ENCODE data around the gene ING3.

The ING3 gene, protein sequence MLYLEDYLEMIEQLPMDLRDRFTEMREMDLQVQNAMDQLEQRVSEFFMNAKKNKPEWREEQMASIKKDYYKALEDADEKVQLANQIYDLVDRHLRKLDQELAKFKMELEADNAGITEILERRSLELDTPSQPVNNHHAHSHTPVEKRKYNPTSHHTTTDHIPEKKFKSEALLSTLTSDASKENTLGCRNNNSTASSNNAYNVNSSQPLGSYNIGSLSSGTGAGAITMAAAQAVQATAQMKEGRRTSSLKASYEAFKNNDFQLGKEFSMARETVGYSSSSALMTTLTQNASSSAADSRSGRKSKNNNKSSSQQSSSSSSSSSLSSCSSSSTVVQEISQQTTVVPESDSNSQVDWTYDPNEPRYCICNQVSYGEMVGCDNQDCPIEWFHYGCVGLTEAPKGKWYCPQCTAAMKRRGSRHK

DNA sequence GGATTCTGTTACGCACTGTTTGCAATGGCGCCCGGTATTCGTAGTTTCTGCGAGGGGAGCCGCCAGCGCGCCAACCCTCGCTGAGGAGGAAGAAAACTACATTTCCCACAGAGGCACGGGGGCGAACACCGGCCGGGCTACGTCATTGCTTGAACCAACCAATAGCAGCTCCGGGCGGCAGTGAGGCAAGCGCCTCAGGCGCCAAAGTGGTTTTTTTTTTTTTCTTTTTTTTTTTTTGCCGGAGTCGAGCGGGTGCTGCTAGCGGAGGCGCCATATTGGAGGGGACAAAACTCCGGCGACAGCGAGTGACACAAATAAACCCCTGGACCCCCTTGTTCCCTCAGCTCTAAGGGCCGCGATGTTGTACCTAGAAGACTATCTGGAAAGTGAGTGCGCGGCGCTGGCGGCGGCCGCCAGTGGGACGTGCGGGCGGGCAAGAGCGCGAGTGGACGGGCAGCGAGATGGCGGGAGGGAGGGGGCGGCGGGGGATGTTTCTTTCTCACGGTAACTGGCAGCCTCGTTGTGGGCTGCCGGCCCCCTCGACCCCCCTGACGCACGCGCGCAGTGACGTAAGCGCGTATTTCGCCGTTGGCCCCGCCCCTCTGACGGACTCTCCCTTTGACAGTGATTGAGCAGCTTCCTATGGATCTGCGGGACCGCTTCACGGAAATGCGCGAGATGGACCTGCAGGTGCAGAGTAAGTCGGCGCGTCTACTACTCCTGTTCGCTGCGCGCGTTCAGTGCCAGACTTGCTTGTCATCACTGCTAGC lies at the start of gene ING3:
ING3 (plus strand) TSS at position 239 of the 770 bp plus-strand sequence; CDS start at position 359, 120 bp downstream.
- in situ Hi-C loops (cut with MboI; ENCODE audit: low sequenced_read_pairs) = no loop called here

- in situ Hi-C loops (cut with MboI; ENCODE audit: low sequenced_read_pairs) = no loop called here
Measured at GRCh38 chr7:120915314-120916105, 35.1 kb upstream of the ING3 start.

DNA sequence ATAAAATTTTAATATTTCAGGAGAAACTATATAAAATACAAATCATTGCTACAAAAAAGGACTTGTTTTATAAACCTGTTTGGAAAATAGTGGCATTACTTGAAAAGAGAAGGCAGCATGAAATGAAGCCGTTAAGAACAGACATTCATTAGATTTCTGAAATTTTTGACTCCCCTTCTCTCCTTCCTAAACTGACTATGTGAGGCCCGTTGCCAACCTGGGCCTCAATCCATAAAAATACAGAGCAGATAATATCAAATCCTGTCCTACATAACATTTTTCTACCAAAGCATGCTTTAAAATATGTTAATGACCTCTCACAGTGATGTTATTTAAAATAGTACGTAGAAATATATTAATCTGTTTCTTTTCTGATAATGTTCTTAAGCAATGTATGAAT lies 34.5 kb upstream of the ING3 start:
- in situ Hi-C loops (cut with MboI; ENCODE audit: low sequenced_read_pairs) = no loop called here

GRCh38 chr7:120916538-120916937 lies 34.0 kb upstream of the ING3 start:
- in situ Hi-C loops (cut with MboI; ENCODE audit: low sequenced_read_pairs) = no loop called here

DNA sequence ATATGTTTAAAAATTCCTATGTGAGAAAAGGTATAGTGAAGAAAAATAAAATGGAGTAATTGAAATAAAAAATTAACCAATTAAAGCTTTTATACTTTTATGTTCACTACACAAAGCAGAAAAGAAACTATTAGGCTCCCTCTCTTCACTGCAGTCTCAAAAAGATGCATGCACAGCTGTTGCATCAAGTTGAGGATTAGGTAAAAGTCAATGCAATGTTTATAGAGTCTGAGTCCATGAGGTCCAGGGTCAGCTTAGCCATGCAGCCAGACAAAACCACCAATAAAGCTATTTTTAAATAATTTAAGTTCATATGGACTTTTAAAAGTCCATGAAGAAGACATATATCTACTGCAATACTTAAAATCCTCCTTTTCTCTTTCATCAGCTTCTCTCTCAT lies 31.1 kb upstream of the ING3 start:
- in situ Hi-C loops (cut with MboI; ENCODE audit: low sequenced_read_pairs) = no loop called here

DNA sequence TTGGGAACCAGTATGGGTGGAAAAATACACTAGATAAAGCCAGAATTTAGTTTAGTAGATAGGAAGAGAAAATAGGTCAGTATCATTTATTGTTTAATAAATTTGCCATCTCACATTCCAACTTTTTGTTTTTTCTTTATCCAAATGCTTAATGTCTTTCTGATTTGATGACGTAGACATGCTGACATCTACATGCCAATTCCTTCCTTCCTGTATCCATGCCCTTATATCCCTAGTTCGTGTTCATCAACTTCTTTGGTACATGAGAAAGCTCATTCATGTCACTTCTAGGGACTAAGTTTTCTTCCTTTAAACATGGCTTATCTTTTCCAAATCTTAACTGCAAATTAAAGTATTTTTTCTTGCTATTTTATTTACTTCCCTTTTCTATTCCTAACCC lies 30.5 kb upstream of the ING3 start:
- in situ Hi-C loops (cut with MboI; ENCODE audit: low sequenced_read_pairs) = no loop called here

DNA sequence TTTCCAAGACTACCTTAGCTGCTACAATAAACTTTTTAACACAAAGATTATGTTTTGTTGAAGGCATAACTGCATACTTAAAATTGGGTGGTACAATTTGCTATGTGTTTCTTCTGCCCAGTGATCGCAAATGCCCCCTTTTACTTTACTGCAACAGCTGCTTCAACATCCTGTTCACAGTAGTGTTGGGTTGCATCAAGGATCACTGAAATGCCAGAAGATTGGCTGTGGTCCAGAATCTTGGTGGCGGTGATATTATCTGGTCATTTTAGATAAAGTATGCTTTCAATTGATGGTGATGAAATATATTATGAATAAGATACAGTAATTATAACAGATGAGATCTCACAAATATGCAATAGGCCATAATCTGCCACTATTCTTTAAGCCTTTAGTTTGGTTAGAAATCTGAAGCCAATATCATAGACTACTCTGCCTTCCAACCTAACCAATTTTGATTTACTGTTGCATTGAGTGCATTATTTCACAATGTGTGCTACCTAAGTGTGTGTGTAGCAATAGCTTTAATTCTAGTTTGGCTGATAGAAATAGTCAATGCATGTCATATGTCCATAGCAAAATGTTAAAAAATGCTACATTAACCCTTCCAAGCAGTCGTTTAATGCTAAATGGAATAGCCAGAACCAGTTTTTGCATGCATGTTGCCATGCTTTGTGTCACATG lies 29.8 kb upstream of the ING3 start:
- in situ Hi-C loops (cut with MboI; ENCODE audit: low sequenced_read_pairs) = no loop called here

GRCh38 chr7:120924837-120925236 lies 25.7 kb upstream of the ING3 start:
- in situ Hi-C loops (cut with MboI; ENCODE audit: low sequenced_read_pairs) = no loop called here

DNA sequence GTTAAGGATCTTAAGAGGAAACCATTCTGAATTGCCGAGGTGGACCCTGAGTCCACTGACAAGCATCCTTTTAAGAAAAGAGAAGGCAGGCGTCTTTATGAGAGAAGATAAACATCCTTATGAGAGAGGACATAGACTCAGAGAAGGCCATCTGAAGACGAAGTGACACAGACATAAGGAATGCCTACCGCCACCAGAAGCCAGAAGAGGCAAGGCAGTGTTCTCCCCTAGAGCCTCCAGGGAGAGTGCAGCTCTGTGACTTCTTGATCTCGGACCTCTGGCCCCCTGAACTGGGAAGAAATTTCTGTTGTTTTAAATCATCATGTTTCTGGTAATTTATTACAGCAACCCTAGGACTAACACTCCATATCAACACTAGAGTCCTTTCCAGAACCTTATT lies 25.2 kb upstream of the ING3 start:
- in situ Hi-C loops (cut with MboI; ENCODE audit: low sequenced_read_pairs) = no loop called here

GRCh38 chr7:120926943-120927346 lies 23.6 kb upstream of the ING3 start:
- in situ Hi-C loops (cut with MboI; ENCODE audit: low sequenced_read_pairs) = no loop called here

DNA sequence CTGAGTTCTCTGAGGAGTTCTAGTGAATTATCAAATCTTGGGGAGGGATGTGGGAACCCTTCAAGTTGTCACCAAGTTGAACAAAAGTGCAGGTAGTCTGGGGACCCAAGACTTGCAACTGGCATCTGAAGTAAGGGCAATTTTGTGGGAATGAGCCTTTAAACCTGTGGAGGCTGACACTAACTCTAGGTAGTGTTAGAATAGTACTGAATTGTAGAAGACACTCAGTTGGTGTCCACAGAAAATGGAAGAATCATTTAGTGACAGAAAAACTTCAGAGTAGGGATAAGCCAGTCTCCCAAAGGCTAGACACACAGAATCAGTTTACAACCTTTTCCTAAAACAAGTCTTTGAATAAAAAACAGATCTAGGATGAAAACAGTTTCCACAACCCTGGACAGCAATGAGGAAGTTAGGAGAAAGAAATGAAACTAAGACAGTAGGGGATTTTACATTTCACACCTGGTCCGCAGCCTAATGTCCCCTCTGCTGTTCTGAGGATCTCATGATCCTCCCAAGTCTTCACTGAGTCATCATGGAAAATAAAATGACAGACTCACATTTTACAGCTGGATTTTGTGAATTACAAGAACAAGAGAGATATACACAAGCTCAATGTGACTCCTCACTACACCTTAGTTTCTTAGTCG lies 23.0 kb upstream of the ING3 start:
- in situ Hi-C loops (cut with MboI; ENCODE audit: low sequenced_read_pairs) = no loop called here

GRCh38 chr7:120931243-120931642 lies 19.3 kb upstream of the ING3 start:
- in situ Hi-C loops (cut with MboI; ENCODE audit: low sequenced_read_pairs) = no loop called here

- in situ Hi-C loops (cut with MboI; ENCODE audit: low sequenced_read_pairs) = no loop called here
Measured at GRCh38 chr7:120933475-120933874, 17.1 kb upstream of the ING3 start.

DNA sequence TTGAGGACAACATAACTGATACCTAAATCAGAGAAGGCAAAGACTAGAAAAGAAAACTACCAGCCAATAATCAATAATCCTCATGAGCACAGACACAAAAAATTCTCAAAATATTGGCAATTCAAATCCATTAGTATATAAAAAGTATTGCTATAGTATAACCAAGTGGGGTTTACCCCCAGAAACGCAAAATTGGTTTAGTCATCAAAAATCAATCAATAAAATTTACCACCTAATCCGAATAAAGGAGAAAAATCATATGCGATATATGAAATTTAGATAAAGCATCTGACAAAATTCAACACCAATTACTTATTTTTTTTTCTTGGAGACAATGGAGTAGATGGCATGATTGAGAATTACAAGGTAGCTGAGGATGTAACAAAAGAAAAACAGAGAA lies 11.2 kb upstream of the ING3 start:
- in situ Hi-C loops (cut with MboI; ENCODE audit: low sequenced_read_pairs) = no loop called here

- in situ Hi-C loops (cut with MboI; ENCODE audit: low sequenced_read_pairs) = no loop called here
Measured at GRCh38 chr7:120941064-120941463, 9.5 kb upstream of the ING3 start.

DNA sequence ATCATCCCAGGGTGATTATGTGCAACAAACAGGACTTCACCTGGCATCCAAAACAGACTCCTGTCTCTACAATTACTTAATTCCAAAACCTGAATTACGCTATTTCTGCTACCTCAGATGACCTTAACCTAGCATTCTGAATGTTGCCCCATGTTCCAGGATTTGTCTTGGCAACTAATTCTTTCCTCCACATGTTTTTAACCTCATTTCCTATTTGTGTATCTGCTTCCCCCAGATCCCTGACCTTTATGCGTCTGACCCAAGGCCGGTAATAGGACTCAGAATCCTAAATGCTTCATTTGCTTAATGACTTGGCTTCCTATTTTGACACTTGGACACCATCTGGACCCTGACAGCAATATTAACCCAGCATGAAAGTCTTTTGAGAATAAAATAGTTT lies 8.7 kb upstream of the ING3 start:
- in situ Hi-C loops (cut with MboI; ENCODE audit: low sequenced_read_pairs) = no loop called here

GRCh38 chr7:120942861-120943260 lies 7.7 kb upstream of the ING3 start:
- in situ Hi-C loops (cut with MboI; ENCODE audit: low sequenced_read_pairs) = no loop called here

DNA sequence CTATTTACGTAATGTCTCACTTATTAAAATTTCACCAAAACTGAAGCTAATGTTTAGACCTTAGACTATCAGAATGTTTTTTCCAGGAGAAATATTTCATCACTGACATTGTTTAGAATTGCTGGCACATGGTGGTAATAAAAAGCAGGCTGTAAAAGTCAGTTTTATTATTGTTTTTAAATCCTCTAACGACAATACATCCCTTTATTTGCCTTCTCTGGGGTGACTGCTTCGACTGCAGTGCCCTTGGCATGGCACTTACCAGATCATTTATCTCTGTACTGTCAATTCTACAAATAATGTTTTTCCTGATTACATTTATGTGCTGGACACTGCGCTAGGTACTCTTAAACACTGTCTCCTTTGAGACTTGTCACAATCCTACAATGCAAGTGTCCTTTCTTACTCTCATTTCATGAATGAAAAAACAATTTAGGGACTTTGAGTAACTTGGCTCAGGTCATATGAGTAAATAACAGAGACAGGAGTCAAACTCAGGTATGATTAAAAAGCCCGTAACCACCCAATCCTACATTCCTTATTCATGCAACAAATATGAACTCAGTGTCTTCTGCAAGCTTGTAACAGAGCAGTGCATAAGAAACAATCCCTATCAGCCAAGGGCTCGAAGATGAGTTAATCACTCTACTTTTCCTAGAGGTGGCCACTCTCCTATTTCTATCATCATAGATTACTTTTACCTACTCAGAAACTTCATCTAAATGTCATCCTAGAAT lies 5.6 kb upstream of the ING3 start:
- in situ Hi-C loops (cut with MboI; ENCODE audit: low sequenced_read_pairs) = no loop called here

GRCh38 chr7:120947980-120948379 lies 2.6 kb upstream of the ING3 start:
- in situ Hi-C loops (cut with MboI; ENCODE audit: low sequenced_read_pairs) = no loop called here
